KBM-7 (cell line): ENCODE results near the gene SPATA25.

Source experiments
- DNase-seq: peaks from one replicate; pipeline ENCODE4 v3.0.0-alpha.2; 2015
- in situ Hi-C: fragments of 300-500 bp; cut with MboI; formaldehyde crosslinking; loops from 2 replicates; pipeline ENCODE4 v1.14.3; 2020; ENCODE audit warnings: low sequenced_read_pairs, low pct_unique_long_range_greater_than_20kb, mixed read lengths

SPATA25 gene

DNA sequence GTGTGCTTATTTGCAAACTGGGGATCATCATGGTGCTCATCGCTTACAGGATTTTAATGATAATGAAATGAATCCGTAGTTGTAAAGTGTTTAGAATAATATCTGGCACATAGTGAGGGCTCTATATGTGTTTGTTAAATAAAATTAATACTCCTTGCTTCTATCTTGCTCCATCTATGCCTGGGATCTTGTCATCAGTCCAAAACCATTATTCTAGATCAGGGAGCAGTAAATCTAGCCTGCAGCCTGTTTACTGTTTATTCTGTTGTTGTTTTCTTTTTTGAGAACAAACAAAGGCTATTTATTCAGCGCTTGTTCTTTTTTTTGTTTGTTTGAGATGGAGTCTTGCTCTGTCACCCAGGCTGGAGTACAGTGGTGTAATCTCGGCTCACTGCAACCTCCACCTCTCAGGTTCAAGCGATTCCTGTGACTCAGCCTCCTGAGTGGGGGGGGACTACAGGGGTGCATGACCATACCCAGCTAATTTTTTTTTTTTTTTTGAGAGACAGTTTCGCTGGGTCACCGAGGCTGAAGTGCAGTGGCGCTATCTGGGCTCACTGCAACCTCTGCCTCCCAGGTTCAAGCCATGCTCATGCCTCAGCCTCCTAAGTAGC is 38.3 kb downstream of the SPATA25 start:
- in situ Hi-C loops = no loop called here
- no peak for DNase-seq

DNA sequence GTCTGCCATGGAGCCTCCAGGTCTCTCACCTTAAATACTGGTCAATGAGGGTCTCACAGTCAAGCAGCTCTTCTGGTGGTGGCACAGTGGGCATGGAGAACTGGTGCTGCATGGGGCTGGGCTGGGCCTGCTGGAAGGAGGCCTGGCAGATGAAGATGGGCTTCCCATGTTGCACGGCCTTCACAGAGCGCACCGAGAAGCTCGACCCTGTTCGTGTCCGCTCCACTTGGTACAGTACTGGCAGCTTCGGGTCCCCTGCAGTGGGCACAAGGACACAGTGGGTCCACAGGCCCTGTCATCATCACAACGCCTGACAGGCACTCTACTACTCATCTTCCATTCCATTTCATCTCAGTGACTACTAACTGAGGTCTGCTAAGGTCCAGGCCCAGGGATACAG is 39.0 kb downstream of the SPATA25 start:
- in situ Hi-C loops = no loop called here

DNA sequence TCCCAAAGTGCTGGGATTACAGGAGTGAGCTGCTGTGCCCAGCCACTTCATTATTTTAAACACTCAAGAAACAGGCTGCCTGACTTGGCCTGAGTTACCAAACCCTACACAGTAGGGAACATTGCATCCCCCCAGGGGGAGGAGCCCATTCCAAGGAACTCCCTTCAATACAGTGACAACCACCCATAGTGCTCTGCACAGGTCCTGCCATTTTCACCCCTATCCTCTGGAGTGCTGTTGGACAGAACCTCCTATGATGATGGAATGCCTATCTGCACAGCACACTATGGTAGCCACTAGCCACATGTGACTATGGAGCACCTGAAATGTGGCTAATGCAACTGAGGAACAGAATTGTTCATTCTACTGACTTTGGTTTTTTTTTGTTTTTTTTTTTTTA is 42.0 kb downstream of the SPATA25 start:
- DNase-seq = no peak

More for the DNA sequence above, 39.0 kb downstream of the SPATA25 start:
- no peak for DNase-seq

DNA sequence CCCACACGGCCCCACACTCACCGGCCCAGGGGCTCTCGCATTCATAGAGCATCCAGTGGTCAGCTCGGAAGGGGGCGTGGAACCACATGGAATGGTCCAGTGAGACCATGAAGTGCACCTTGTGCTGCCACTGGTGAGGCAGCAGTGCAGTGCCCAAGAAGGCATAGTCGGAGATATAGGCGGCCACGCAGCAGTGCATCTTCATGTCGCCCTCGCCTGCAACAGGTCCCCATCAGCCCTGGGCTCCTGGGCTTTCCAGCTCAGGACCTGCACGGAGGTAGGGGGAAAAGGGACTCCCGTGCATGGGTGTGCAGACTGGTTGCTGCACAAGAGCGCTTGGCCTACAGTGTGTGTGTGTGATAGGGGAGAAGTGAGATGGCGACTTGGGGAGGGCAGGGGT is 43.9 kb downstream of the SPATA25 start:
- in situ Hi-C loops = no loop called here
- DNase-seq = no peak

More for the DNA sequence above, 42.0 kb downstream of the SPATA25 start:
- in situ Hi-C loops = no loop called here

DNA sequence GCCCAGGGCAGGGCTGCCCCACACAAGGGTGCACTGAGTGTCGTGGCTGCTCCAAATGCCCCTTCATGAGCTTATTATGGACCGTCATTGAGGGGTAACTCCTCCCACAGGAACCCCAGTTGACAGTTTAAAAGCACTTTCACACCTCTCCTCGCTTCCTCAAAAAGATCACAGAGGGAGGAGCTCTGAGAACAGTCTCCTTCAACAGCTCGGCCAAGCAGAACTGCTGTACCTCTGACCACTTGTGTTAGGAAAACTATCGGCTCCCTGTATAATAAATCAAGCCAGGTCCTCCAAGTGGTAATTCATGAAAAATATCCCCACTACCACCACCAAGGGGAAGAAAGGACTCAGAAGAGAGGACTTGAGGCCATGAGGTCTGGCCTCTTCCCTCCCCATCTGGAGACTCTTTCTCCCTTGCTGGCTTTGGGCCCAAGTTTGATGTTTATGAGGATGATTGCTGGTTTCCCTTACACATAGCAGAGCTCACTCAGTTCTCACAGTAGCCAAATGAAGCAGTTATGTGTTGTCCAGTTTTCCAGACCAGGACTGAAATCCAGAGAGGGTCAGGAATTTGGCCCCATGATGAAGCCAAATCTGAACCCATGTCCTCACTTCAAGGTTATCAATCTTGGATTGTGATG is 45.1 kb downstream of the SPATA25 start:
- in situ Hi-C loops = no loop called here
- DNase-seq = peak; percentile 66

DNA sequence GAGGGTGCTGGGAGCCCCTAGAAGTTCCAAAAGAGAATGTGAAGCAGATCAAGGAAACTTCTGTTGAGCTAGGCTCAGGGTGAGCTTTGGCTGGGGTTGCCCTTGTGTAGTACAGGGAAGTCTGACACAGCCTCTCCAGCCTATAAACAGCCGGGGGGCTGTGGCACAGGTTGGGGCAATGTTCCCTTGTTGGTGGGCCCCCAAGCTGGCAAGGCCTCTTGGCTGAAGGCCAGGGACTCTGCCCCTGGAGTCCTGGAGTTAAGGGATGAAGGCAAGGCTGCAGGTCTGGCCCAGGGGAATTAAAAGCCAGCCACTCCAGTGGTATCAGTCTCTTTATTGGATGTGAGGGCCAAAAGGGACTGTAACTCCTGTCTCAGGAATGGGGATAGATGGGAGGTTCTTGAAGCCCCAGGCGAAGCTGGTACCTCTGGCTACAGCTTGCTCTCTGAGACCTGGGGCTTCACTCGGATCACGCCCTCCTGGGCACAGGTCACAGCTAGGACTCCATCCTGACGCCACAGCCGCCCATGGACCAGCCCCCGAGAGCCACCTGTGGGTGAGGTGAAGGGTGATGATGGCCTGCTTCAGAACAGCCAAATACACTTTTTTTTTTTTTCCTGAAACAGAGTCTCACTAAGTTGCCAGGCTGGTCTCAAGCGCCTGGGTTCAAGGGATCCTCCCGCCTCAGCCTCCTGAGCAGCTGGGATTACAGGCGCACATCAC is 45.9 kb downstream of the SPATA25 start:
- in situ Hi-C loops = no loop called here
- no peak for DNase-seq

DNA sequence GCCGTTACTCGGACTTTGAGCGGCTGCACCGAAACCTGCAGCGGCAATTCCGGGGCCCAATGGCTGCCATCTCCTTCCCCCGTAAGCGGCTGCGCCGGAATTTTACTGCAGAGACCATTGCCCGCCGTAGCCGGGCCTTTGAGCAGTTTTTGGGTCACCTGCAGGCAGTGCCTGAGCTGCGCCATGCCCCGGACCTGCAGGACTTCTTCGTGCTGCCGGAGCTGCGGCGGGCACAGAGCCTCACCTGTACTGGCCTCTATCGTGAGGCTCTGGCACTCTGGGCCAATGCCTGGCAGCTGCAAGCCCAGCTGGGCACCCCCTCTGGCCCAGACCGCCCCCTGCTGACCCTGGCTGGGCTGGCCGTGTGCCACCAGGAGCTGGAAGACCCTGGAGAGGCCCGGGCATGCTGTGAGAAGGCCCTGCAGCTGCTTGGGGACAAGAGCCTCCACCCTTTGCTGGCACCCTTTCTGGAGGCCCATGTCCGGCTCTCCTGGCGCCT is 46.7 kb downstream of the SPATA25 start:
- in situ Hi-C loops = no loop called here
- DNase-seq = no peak

DNA sequence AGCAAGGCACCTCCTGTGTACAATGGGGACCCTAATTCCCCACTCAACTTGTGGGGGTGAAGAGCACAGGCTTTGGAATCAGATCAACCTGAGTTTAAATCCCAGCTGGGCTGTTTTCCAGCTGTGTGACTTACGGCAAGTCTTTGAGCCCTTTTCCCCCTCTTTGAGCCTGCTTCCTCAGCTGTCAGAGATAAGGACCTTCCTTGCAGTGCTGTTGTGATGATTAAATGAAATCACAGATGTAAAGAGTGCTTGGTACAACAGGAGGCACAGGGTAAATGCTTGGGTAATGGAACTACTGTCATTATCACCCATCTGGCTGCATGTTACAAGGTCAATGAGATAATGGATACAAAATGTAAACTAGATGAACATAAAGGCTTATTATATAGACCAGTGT is 50.6 kb downstream of the SPATA25 start:
- in situ Hi-C loops = no loop called here
- no peak for DNase-seq
